OCI-LY7 (cell line): ENCODE data around the gene COL4A1. TPM values are rescaled to one million over a fixed set of nuclear protein-coding genes. Genes with fewer than 3 reads are reported as not detected.

Experiments
- BruUV-seq: library from RNA; stranded (reverse); fragments of 400-500 nt; replicated peaks from 2 replicates; lab custom pipeline; 2021; lab: Mats Ljungman, UMichigan
- CTCF ChIA-PET: fragments of 300-600 bp; sonication (Branson Sonifier 250); formaldehyde crosslinking; loops from one replicate; lab custom pipeline; 2022; ENCODE audit warnings: antibody characterized with exemption; ENCODE audit not compliant: unreplicated experiment; lab: Charles Lee
- POLR2A ChIA-PET: fragments of 300-600 bp; sonication (Branson Sonifier 250); formaldehyde crosslinking; loops from one replicate; lab custom pipeline; 2022; ENCODE audit warnings: antibody characterized with exemption; lab: Charles Lee
- DNase-seq: peaks from one replicate; pipeline ENCODE4 v3.0.0-alpha.2; 2015; ENCODE audit warnings: low spot score
- H2AFZ ChIP-seq: fragments of 200-600 bp; sonication (generic), shearing (Covaris generic); 2 replicates; pipeline ENCODE4 v1.6.1; 2014; ENCODE audit warnings: mild to moderate bottlenecking, antibody characterized with exemption, low read length, moderate library complexity
- H3K27ac ChIP-seq: fragments of 200-600 bp; sonication (generic); 2 replicates; pipeline ENCODE4 v1.5.1; 2014; ENCODE audit warnings: mixed run types, low read depth, mild to moderate bottlenecking, moderate library complexity, low read length, inconsistent platforms; ENCODE audit not compliant: poor library complexity, severe bottlenecking
- H3K36me3 ChIP-seq: fragments of 200-600 bp; sonication (generic); 2 replicates; pipeline ENCODE4 v1.6.1; 2014; ENCODE audit warnings: mild to moderate bottlenecking, antibody characterized with exemption, low read length, moderate library complexity, mixed read lengths; ENCODE audit not compliant: insufficient read depth
- H3K4me1 ChIP-seq: fragments of 200-600 bp; sonication (generic); 2 replicates; pipeline ENCODE4 v1.5.1; 2014; ENCODE audit warnings: mild to moderate bottlenecking, low read length; ENCODE audit not compliant: insufficient read depth, poor library complexity, severe bottlenecking
- H3K4me2 ChIP-seq: fragments of 200-600 bp; sonication (generic); 2 replicates; pipeline ENCODE4 v1.6.1; 2014; ENCODE audit warnings: mild to moderate bottlenecking, low read length
- H3K4me3 ChIP-seq: fragments of 200-600 bp; sonication (generic); 2 replicates; pipeline ENCODE4 v1.5.1; 2014; ENCODE audit warnings: mild to moderate bottlenecking, low read depth, low read length; ENCODE audit not compliant: poor library complexity, severe bottlenecking
- H3K79me2 ChIP-seq: fragments of 200-600 bp; sonication (generic); 2 replicates; pipeline ENCODE4 v1.6.1; 2016; ENCODE audit warnings: low read depth, mild to moderate bottlenecking, low read length, moderate library complexity, mixed read lengths; ENCODE audit not compliant: insufficient read depth
- H3K9me2 ChIP-seq: fragments of 200-600 bp; sonication (generic); 2 replicates; pipeline ENCODE4 v1.6.1; 2016; ENCODE audit warnings: mild to moderate bottlenecking, low read length, mixed read lengths; ENCODE audit not compliant: insufficient read depth
- H3K9me3 ChIP-seq: fragments of 200-600 bp; sonication (generic); 2 replicates; pipeline ENCODE4 v1.6.1; 2014; ENCODE audit warnings: mild to moderate bottlenecking, mixed run types, low read length, mixed read lengths
- H4K20me1 ChIP-seq: fragments of 200-600 bp; sonication (generic); 2 replicates; pipeline ENCODE4 v1.6.1; 2014; ENCODE audit warnings: mild to moderate bottlenecking, antibody characterized with exemption, low read length, moderate library complexity, mixed read lengths; ENCODE audit not compliant: insufficient read depth
- EZH2phosphoT487 ChIP-seq: fragments of 200-600 bp; sonication (generic); IDR thresholded peaks from 2 replicates; pipeline ENCODE4 v1.6.1; 2018; ENCODE audit warnings: low read depth, borderline replicate concordance, mild to moderate bottlenecking, mixed run types, antibody characterized with exemption, low read length, moderate library complexity, mixed read lengths
- intact Hi-C: fragments of 100-400 bp; cut with micrococcal nuclease; formaldehyde crosslinking; loops from one replicate; pipeline ENCODE4 v1.10.0; 2022; ENCODE audit not compliant: unreplicated experiment
- total RNA-seq, 2 experiments: library from RNA; depleted of rRNA in 1 of 2; stranded (reverse); fragments of >200 nt in 1 of 2; shearing (Covaris generic) in 1 of 2; gene quantifications; 2 replicates each; pipeline ENCODE4 v1.2.3, GENCODE V29; 2014 to 2022
- TF ChIP-seq, protein P1 (sequence below): fragments of 200-600 bp; sonication (generic); conservative IDR thresholded peaks from 2 replicates; pipeline ENCODE4 v1.5.1; 2014; ENCODE audit warnings: mild to moderate bottlenecking, antibody characterized with exemption, low read length, moderate library complexity, mixed read lengths

The COL4A1 gene
- total RNA-seq, 2 experiments from 2014 or later, result 0.06 TPM; not detected in 1

DNA sequence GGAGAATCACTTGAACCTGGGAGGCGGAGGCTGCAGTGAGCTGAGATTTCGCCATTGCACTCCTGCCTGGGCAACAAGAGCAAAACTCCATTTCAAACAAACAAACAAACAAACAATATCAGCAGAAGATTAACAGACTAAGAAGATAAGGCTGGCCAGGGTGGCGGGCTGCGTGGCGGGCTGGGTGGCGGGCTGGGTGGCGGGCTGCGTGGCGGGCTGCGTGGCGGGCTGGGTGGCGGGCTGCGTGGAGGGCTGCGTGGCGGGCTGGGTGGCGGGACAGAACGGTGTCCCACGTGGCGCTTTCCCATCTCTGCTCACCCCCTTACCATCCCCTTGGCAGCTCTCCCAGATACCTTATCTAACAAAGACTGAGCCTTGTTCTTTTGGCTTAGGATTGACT is 196.2 kb downstream of the COL4A1 start:
- Histone ChIP-seq H4K20me1 (no peaks in the 10 kb centered on the region), H3K36me3 (no peaks in the 10 kb centered on the region), H3K4me3 (no peak overlapping the region), H2AFZ (no peak overlapping the region), H3K79me2 (no peaks in the 10 kb centered on the region), H3K9me3 (no peaks in the 10 kb centered on the region), H3K4me1 (no peaks in the 10 kb centered on the region), H3K27ac (no peak overlapping the region), H3K4me2 (no peak overlapping the region), H3K9me2 (no peaks in the 10 kb centered on the region)
- no TSS peak for BruUV-seq
- ChIA-PET POLR2A (no interaction called here), CTCF (no interaction called here)
- no peak for DNase-seq
- intact Hi-C loops, result no loop called here
- TF ChIP-seq EZH2phosphoT487, result no peak
- TF ChIP-seq, protein P1, sequence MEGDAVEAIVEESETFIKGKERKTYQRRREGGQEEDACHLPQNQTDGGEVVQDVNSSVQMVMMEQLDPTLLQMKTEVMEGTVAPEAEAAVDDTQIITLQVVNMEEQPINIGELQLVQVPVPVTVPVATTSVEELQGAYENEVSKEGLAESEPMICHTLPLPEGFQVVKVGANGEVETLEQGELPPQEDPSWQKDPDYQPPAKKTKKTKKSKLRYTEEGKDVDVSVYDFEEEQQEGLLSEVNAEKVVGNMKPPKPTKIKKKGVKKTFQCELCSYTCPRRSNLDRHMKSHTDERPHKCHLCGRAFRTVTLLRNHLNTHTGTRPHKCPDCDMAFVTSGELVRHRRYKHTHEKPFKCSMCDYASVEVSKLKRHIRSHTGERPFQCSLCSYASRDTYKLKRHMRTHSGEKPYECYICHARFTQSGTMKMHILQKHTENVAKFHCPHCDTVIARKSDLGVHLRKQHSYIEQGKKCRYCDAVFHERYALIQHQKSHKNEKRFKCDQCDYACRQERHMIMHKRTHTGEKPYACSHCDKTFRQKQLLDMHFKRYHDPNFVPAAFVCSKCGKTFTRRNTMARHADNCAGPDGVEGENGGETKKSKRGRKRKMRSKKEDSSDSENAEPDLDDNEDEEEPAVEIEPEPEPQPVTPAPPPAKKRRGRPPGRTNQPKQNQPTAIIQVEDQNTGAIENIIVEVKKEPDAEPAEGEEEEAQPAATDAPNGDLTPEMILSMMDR, result no peak

DNA sequence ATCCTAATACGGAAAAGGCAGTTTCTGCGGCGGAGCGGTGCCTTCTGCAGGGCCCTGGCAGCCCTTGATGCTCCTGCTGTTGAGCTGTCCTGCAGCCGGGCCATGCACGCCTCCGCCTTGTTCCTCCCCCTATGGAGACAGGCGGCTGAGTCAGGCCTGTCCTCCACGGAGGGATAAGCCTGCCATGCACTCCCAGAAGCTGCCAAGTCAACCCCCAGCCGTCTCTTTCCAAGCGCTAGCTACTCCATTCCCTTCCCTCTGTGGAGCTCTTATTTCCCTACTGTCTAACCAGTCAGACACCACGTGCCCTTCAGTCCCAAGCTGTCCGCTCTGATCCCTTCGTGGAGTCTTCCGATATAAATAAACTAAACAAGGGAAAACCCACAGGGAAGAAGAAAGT is 197.0 kb downstream of the COL4A1 start:
- no peaks in the 10 kb centered on the region for H3K79me2 ChIP-seq
- TF ChIP-seq EZH2phosphoT487, result no peak
- TF ChIP-seq, protein P1, result no peak
- no peak overlapping the region for H3K4me3 ChIP-seq
- no peak overlapping the region for H3K4me2 ChIP-seq
- ChIA-PET POLR2A (no interaction called here), CTCF (no interaction called here)
- H3K9me3 ChIP-seq, result no peaks in the 10 kb centered on the region
- no peak for DNase-seq
- no peaks in the 10 kb centered on the region for H3K4me1 ChIP-seq
- H2AFZ ChIP-seq, result no peak overlapping the region
- intact Hi-C loops, result no loop called here
- no peak overlapping the region for H3K27ac ChIP-seq
- no peaks in the 10 kb centered on the region for H3K9me2 ChIP-seq
- H3K36me3 ChIP-seq, result no peaks in the 10 kb centered on the region
- BruUV-seq, result no TSS peak
- H4K20me1 ChIP-seq, result no peaks in the 10 kb centered on the region

DNA sequence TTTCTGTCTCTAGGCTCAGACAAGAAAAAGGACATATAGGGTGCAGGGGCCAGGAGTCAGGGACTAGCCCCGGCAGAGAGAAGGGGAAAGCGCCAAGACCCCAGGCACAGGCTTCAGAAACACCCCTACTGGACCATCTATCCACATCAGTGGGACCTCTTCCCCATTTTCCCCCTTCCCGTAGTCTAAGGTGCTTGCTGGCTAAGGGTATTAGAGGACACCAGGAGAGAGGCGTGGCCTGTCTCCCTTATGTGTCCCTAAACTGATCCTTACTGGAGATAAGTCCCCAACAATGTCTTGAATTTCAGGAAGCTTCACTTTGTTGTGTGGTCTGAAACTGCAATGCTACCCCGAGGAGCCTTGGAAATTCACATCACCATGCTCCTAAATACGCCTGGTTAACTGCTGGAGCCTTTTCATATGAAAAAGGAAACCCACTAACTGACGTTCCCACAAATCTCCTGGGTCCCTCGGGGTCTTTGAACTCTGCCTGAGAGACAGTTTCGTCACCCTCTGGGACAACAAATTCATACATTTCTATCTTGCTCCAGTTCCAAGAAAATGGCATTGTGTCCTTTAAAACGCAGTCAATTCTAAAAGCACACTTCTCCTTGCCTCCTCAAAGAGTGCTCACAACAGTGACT is 197.7 kb downstream of the COL4A1 start:
- CTCF ChIA-PET, result no interaction called here
- TF ChIP-seq EZH2phosphoT487, result no peak
- TF ChIP-seq, protein P1, result no peak
- intact Hi-C loops, result no loop called here

More for the DNA sequence above, 197.7 kb downstream of the COL4A1 start:
- H3K4me3 ChIP-seq, result no peak overlapping the region
- H3K27ac ChIP-seq, result no peak overlapping the region
- no peaks in the 10 kb centered on the region for H3K36me3 ChIP-seq
- no peaks in the 10 kb centered on the region for H4K20me1 ChIP-seq
- H3K4me1 ChIP-seq, result no peaks in the 10 kb centered on the region
- H3K9me3 ChIP-seq, result no peaks in the 10 kb centered on the region
- no peak overlapping the region for H2AFZ ChIP-seq
- no peaks in the 10 kb centered on the region for H3K79me2 ChIP-seq
- no peak for DNase-seq
- no peaks in the 10 kb centered on the region for H3K9me2 ChIP-seq
- POLR2A ChIA-PET, result no interaction called here
- no TSS peak for BruUV-seq
- H3K4me2 ChIP-seq, result no peak overlapping the region
